GM18867 (cell line): Measurements from ENCODE around the gene ZXDC.

Experiments used
- ATAC-seq: cut with Tn5 transposase; IDR thresholded peaks from one replicate; pipeline ENCODE4 v1.9.1; 2021; ENCODE audit warnings: mild to moderate bottlenecking, moderate library complexity; ENCODE audit not compliant: unreplicated experiment

Gene ZXDC

GRCh38 chr3:126476166-126477060 is 722 bp upstream of the ZXDC start:
- peak; percentile 32 for ATAC-seq

DNA sequence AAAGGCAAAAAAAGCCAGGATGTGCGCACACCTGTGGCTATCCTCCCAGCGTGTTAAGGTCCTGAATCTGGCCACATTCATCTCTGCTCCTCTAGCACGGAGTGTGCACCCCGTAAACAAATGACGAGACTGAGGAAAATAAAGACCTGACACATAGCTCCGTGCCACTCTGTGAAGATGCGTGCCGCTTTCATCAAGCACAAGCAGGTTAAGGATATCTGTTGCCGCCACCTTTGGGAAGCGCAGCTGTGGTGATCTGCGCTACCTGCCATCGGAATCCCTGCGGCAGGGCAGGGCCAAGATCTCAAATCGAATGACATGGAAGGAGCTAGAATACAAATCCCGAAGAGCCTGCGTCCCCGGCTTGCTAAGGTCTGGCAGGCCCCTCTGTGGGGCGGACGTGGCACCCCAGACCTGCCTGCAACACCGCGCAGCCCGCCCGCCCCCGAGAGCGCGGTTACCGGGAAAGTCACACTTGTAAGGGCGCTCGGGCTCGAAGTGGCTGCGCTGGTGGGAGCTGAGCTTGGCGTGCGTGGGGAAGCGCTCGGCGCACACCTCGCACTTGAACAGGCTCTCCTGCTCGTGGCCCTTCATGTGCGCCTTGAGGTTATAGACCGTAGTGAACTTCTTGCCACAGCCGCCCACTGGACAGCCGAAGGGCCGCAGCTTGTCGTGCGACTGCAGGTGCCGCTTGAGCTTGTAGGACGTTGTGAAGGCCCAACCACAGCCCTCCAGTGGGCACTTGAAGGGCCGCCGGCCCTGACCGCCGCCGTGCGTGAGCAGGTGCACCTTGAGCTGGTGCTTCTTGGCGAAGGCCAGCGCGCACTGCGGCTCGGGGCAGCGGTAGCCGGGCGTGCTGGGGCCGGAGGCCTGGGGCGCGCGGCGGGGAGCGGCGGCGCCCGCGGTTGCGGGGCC is 936 bp downstream of the ZXDC start:
- peak; percentile 20 for ATAC-seq

- ATAC-seq = no peak
These were observed 2.2 kb downstream of the ZXDC start for GRCh38 chr3:126473292-126474168.

GRCh38 chr3:126472277-126473006 is 3.2 kb downstream of the ZXDC start:
- ATAC-seq = no peak

DNA sequence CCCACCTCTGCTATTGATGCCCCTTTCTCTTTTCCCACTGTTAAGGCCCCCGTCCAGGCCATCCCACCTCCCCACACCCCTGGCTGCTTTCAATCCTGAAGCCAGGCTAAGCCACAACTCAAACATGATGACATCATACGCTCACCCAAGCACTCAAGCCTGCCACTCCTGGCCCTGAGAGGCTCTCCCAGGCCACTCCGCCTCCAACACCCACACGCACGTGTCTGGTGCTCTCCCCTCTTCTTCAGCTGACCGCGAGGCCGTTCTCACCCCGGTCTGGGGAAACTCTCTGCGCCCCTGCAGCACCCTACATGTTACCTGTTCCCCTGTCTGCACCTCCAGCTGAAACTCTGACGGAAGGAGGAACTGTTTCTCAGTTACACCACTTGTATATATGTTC is 6.2 kb downstream of the ZXDC start:
- ATAC-seq = no peak

GRCh38 chr3:126468028-126468891 is 7.4 kb downstream of the ZXDC start:
- no peak for ATAC-seq

DNA sequence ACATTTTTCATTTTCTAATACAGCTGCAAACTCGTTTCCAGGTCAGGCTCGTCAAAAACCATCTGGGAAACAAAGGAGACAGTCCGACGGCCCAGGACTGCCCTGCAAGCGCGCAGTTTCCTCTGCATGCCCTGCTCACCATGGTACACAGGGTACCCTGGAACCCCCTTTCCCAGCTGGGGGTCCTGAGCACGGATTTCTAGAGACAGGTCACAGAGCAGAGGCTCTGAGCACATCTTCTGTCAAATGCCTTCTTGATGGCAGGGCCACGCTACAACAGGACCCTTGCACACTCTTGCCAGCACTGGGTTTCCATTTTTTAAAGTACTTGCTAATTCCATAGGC is 8.1 kb downstream of the ZXDC start:
- ATAC-seq = no peak

DNA sequence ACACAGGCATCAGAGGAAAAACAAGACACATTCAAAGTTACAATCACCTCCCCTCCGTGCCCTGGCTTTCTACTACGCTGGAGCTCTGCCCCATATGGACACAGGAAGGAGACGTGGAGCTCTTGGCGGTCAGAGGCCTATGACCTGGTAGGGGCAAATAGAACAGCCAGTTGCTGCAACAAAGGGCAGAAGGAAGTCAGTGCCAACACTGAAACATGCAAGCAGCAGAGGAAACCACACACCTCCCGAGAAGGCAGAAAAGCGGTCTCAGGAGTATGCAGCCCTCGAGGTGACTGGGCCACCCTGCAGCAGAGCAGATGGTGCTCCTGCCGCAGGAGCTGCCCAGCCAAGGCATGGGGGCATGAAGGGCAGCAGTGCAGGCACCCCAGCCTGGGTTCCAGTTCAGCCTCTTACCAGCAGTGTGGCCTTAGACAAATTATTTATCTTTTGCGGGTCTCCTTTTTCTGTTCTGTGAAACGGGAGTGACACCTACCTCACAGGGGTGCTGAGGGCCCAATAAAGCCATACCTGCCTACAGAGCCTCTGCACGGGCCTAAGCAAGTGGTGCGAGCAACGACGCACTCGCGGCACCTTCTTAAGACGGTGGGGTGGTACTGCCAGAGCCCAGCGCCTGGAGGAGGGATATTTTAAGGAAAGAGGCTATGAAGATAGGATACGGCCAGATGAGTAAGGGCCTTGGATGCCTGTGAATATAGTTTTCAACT is 8.6 kb downstream of the ZXDC start:
- no peak for ATAC-seq

- no peak for ATAC-seq
These were observed 9.7 kb downstream of the ZXDC start for GRCh38 chr3:126465928-126466544.

DNA sequence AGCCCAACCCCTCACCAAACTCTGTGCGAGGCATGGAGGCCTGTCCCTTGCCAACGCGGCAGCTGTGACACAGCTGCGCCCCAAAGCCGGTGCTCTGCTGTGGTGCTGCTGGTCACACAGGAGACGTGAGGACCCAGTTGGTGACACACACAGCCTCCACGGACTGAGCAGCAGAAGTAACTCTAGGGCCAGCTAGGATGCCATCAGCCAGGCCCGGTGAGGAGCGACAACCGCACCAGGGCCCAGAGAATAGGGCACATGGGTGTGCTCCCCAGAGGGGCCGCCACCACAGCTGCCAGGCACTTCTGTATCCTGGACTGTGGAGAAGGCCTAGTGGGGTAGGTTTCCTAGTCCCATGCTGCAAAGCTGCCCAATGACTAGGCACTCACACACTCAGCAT is 10.7 kb downstream of the ZXDC start:
- ATAC-seq = no peak

- no peak for ATAC-seq
These were observed 11.2 kb downstream of the ZXDC start for GRCh38 chr3:126464494-126464893.

DNA sequence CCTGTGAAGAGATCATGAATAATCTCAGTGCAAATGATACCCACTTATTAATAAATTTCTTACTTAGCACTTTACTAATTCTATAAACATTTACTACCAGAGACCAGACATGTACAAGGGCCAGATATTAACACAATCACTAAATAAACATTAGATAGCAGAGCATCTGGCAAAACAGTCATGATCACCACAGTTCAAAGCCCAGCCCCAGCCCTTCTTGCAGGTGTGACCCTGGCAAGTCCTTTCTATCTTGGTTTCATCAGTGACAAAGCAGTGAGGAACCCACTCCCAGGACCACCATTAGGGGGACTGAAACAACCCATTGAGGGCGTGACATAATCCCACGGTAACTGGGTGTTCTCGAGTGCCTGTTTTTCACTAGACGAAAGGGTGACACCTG is 11.6 kb downstream of the ZXDC start:
- ATAC-seq = no peak

GRCh38 chr3:126463521-126463920 is 12.2 kb downstream of the ZXDC start:
- ATAC-seq = no peak

DNA sequence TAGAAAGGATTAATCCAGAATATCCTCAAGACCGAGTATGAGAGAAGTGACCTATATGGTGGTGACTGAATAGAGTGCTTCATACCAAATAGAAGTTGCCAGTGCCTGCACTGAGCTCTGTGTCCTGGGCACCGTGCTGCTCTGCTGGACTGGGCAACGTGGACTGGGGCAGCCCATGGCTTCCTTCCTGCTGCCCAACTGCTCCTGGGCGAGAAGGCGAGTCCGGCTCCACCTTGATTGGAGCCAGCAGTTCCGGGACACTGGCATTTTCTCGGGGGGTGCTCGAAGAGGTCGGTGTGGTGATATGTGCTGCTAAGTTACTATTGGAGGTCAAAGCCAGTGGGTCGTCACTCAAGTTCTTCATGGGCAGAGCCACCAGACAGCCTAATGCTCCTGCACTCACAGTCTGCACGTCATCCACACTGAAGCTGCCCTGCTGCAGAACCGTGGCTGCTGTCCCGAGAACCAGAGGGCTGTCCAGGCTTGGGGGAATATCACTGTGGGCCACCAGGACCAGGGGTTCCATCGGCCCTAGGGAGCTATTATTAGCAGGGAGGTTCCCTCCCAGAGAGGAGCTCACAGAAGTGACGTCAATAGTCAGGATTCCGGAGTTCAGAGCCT is 14.1 kb downstream of the ZXDC start:
- no peak for ATAC-seq

DNA sequence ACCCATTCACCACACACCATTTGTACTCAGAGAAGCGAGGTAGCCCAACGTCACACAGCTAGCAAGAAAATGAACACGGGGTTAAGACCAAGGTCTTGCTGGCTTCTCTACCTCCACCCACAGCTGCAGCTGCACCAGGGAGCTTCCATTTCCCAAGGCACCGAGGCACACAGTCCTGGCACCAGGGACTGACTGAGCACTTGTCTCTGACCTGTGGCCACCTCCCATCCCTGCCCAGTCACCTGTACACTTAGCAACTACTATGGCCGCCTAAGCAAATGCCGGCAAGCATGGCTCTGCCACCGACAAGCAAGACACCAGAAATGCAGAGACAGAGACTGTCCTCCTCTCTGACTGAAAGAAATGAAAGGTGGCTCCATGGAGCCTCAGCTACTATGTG is 15.3 kb downstream of the ZXDC start:
- ATAC-seq = no peak

- no peak for ATAC-seq
These were observed 15.9 kb downstream of the ZXDC start for GRCh38 chr3:126459763-126460127.

GRCh38 chr3:126459111-126459762 is 16.5 kb downstream of the ZXDC start:
- no peak for ATAC-seq
